GM21360 (cell line): ENCODE measurements around the gene DDX55.

Experiments
- ATAC-seq: cut with Tn5 transposase; IDR thresholded peaks from one replicate; pipeline ENCODE4 v1.9.1; 2021; ENCODE audit warnings: mild to moderate bottlenecking, moderate library complexity; ENCODE audit not compliant: unreplicated experiment

DDX55 gene

DNA sequence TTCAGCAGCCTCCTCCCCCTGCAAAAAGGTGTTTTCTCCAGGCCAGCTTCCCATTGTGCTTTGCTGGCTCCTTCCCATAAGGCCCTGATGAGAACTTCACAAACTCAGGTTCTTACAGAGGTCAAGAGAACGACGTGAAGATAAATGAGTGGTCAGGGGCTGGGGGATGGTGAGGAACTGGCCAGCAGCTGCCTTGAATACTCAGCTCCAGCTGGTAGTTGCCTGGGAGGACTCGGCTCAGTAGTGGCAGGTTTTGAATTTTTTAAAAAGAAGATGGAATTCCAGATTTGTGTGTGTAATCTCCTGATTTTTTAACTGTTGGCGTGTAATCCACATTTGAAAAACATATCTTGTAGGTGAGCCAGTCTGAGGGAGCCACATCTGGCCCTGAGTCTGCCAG, 5.9 kb downstream of the DDX55 start:
- ATAC-seq = no peak

- ATAC-seq = no peak
Observed at GRCh38 chr12:123608182-123608581, 6.3 kb downstream of the DDX55 start.

- ATAC-seq = no peak
Observed at GRCh38 chr12:123614110-123614509, 12.2 kb downstream of the DDX55 start.

- ATAC-seq = no peak
Observed at GRCh38 chr12:123614531-123614930, 12.6 kb downstream of the DDX55 start.

DNA sequence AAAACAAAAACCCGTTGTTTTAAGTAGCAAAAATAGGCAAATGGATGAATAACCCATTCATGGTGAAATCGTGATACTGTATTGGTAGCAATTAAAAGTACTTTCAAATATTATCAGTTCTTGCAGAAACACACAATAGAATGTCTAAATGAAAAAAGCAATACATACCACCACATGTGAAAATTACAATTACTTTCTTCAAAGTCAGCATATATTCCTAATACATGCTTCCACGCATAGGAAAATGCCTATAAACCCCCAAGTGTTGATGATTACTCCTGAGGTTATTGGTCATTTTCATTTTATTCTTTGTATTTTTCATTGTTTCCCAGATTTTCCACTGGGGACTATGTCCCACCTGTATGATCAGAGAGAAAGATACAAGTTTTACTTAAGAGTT, 15.2 kb downstream of the DDX55 start:
- ATAC-seq = no peak

GRCh38 chr12:123617580-123617979, 15.7 kb downstream of the DDX55 start:
- ATAC-seq = no peak

- ATAC-seq = no peak
Observed at GRCh38 chr12:123621101-123621500, 19.2 kb downstream of the DDX55 start.

DNA sequence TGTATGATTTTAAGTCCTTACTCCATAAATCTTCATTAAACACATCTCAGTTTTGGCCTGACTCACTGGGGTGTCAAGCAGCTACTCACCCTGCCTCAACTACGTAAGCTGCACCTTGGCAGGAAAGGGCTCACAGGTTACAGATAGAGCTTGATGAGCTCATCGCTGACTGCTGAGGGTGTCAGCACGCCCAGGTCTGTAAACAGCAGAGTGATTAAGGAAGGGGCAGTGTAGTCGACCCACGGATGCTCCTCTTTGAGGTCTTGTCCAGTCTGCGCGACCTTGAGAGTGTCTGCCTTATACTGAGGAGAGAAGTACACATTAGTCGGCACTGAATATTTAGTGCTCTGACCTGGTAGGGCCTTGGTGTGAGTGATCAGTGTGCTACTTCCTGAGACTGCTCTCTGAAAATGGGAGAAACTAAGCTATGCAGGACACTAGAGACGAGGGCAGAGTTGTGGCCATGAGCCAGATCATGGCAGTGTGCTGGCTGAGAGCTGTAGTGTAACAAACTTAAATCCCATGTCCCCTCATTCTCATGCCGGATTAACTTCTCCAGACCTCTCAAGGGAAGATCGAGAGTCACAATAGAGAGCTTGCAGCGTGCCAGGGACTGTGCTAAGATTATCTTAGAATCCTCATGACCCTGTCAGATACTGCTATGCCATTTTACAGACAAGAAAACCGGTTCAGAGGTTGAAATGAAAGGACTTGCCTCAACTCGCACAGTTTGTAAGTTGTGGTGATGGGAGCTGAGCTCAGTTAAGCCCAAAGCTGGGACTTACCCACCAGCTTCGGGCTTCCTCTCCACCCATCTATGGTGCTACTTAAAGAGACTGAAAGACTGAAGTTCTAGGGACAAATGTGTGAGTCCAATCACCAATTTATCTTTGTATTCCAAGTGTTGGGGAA, 20.0 kb downstream of the DDX55 start:
- ATAC-seq = no peak

DNA sequence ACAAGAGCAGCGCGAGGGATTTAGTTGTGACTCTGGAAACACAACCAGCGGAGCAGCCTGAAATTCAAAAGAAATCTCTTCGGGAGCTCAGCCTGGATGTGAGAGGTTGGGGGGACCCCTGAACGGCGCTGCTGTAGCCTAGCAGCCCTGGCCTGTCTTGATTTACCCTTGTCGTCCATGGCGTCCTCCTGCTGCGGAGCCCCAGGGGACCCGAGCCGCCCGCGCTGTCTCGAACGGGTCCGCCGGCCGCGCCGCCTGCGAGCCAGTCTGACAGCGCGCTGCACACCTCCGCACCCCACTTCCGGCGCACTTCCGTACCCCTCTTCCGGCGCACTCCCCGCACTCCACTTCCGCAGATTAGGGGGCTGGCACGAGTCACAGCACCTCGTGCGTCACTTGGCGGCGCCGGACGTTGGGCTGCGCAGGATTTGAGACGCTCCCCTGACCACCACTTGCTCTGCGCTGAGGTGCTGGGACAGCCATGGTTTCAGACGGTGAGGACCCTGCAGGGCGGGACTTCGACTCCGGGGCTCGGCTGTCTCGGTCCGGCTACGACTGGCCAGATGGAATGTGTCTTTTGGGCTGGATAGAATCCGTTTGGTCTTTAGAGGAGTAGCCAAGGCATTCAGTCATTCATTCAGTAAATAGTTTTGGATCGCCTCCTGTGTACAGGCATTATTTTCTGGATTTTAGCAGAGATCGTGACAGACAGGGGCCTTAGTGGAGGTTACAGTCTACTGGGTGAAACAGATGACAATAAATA, 31.7 kb downstream of the DDX55 start, which contains the start of the genes EIF2B1 and GTF2H3:
Gene EIF2B1, minus strand, starts transcription at position 308 of the 763 bp plus-strand sequence. Its CDS starts 129 bp downstream, at position 179.
Gene GTF2H3, plus strand, starts transcription at position 451 of the 763 bp plus-strand sequence. Its CDS starts 31 bp downstream, at position 482.
- peak; percentile 93 for ATAC-seq

- no peak for ATAC-seq
Observed at GRCh38 chr12:123634142-123634561, 32.3 kb downstream of the DDX55 start.

GRCh38 chr12:123643911-123644310, 42.0 kb downstream of the DDX55 start:
- ATAC-seq = no peak

DNA sequence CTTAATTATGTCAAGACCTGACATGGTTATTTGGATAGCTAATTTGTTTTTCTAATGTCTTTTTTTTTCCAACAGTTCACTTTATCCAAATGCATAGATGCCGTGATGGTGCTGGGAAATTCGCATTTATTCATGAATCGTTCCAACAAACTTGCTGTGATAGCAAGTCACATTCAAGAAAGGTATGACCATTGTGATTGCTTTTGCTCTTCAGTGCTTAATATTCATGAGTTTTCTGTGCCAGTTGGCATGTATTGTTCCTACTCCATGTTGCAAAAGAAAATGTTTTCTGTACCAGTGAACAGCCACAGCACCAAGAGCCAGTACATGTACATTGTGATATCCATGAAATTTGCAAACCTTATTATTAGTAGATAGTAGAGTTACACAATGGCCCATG, 43.5 kb downstream of the DDX55 start:
- no peak for ATAC-seq

GRCh38 chr12:123645878-123646277, 44.0 kb downstream of the DDX55 start:
- ATAC-seq = no peak

DNA sequence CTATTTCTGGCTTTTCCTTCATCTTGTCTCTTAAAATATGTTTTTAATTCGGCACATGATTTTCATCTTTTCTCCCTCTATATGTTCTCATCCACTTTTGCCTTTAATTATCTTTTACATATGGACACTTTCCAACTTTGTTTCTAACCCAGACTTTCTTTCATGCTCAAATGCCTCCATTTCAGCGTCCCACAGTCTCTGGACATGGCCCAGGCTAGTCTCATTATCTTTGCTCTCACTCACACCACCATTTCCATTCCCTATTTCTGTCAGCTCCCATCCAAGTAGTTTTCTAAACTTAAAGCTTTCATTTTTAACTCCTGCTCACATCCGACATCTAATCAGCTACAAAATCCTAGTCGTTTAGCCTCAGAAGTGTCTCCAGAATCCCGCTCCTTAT, 46.5 kb downstream of the DDX55 start:
- ATAC-seq = no peak

DNA sequence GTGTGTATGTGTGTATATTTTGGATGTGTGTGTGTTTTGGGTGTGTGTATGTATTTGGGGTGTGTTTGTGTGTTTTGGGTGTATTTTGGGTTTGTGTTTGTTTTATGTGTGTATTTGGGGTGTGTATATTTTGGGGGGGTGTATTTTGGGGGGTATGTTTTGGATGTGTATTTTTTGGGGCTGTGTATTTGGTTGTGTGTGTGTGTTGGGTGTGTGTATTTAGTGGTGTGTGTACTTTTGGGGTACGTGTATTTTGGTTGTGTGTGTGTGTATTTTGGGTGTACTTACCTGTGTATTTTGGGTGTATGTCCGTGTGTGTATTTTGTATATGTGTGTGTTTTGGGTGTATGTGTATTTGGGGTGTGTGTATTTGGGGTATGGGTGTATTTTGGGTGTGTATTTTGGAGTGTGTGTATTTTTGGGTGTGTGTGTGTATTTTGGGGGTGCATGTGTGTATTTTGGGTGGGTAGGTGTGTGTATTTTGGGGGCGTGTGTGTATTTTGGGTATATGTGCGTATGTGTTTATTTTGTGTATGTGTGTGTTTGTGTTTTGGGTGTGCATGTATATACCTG, 52.3 kb downstream of the DDX55 start:
- ATAC-seq = no peak

DNA sequence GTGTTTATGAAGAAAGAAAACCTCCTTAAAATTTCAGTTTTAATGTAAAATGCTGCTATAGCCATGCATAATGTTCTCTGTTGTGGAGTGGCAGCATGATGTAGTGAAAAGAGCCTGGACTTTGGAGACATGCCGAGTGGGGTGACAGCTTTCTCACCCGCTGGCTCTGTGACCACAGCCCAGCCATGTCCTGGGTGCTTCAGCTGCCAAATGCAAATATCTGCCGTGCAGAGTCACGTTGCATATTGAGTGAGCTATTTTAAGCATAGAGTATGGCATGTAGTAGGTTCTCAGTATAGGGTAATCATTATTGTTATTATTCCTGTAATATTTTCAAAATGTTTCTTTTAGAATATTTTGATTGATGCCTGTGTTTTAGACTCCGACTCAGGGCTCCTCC, 53.5 kb downstream of the DDX55 start:
- peak; percentile 82 for ATAC-seq

GRCh38 chr12:123656392-123656791, 54.5 kb downstream of the DDX55 start:
- no peak for ATAC-seq

DNA sequence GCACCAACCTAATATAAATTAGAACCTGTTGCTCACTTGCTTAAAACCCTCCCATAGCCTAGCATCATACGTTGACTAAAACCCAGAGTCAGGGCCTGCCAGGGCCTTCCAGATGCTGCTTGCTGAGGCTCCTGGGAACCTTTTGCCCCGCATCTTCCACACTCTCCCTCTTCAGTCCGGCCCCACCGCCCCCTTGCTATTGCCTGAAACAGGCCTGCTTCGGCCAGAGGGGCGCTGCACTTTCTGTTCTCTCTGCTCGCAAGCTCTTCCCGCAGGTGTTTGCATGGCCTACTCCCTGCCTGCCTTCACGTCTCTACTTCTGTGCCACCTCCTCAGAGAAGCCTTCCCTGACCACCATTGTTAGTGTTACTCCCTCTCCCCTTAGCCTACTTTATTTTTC, 55.3 kb downstream of the DDX55 start:
- no peak for ATAC-seq

GRCh38 chr12:123659996-123660727, 58.3 kb downstream of the DDX55 start:
- no peak for ATAC-seq

DNA sequence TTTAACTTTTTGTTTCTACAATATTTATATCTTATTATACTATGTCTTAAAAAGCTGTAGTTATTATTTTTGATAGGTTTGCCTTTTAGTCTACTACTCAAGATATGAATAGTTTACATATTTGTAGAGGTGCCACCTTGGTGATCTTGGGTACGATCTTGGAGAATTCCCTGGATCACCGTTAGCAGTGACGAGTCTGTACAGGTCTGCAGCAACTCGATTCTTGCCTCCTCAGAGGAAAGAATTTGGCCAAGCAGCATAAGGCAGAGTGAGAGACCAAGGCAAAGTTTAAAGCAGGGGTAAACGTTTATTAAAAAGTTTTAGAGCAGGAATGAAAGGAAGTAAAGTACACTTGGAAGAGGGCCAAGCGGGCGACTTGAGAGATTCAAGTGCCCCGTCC, 65.9 kb downstream of the DDX55 start:
- no peak for ATAC-seq
